Activated T-helper 1 cell treated with anti-CD3 and anti-CD28 coated beads, Interleukin-12 subunit alpha, Interleukin-12 subunit beta, Interleukin-2, Interleukin-4 antibody, amounts not matched to agents 30 ng/mL and 10 ng/mL and 1 ng/mL, durations not matched to agents 14 hours and 24 hours and 36 hours (primary cell): Measurements from ENCODE around the gene PPP3CB. TPM values are rescaled to one million over a fixed set of nuclear protein-coding genes. Genes with fewer than 3 reads are reported as not detected.

Source experiments
- DNase-seq: peaks from one replicate; pipeline ENCODE4 v3.0.0; 2021; ENCODE audit warnings: low spot score
- H3K27ac Mint-ChIP-seq: one replicate; pipeline ENCODE4 v1.8.0; 2021; ENCODE audit warnings: mild to moderate bottlenecking, mixed read lengths
- H3K27me3 Mint-ChIP-seq: one replicate; pipeline ENCODE4 v1.8.0; 2022; ENCODE audit warnings: mild to moderate bottlenecking, moderate library complexity, mixed read lengths; ENCODE audit not compliant: insufficient read depth
- H3K36me3 Mint-ChIP-seq: one replicate; pipeline ENCODE4 v1.8.0; 2021; ENCODE audit warnings: low read depth, mixed read lengths
- H3K4me1 Mint-ChIP-seq: one replicate; pipeline ENCODE4 v1.8.0; 2021; ENCODE audit warnings: low read depth, mixed read lengths
- H3K4me3 Mint-ChIP-seq: one replicate; pipeline ENCODE4 v1.8.0; 2021; ENCODE audit warnings: mild to moderate bottlenecking, moderate library complexity, mixed read lengths
- H3K9me3 Mint-ChIP-seq: one replicate; pipeline ENCODE4 v1.8.0; 2021; ENCODE audit warnings: mixed read lengths
- intact Hi-C: fragments of 100-400 bp; cut with micrococcal nuclease; formaldehyde crosslinking; loops from one replicate; pipeline ENCODE4 v1.15.1; 2024
- total RNA-seq: library from RNA; stranded (reverse); gene quantifications from 2 replicates; pipeline ENCODE4 v1.2.3, GENCODE V29; 2022

The PPP3CB gene
- total RNA-seq, 1 donor from 2014 or later, result 43.6 TPM

GRCh38 chr10:73469579-73469978 lies 26.2 kb downstream of the PPP3CB start:
- H3K4me3 Mint-ChIP-seq, result no peak overlapping the region
- peaks cover 11% of the 10 kb centered on the region for H3K4me1 Mint-ChIP-seq
- peaks cover 23% of the 10 kb centered on the region for H3K36me3 Mint-ChIP-seq
- no peak for DNase-seq
- H3K9me3 Mint-ChIP-seq, result no peaks in the 10 kb centered on the region
- intact Hi-C loops, result no loop called here
- H3K27ac Mint-ChIP-seq, result no peak overlapping the region
- no peaks in the 10 kb centered on the region for H3K27me3 Mint-ChIP-seq

- Mint-ChIP-seq H3K4me3 (no peak overlapping the region), H3K27ac (no peak overlapping the region), H3K36me3 (peaks cover 28% of the 10 kb centered on the region), H3K4me1 (peaks cover 11% of the 10 kb centered on the region), H3K27me3 (no peaks in the 10 kb centered on the region), H3K9me3 (no peaks in the 10 kb centered on the region)
- DNase-seq, result no peak
- intact Hi-C loops, result no loop called here
Observed at GRCh38 chr10:73467206-73467605, 28.6 kb downstream of the PPP3CB start.

GRCh38 chr10:73465978-73466726 lies 29.7 kb downstream of the PPP3CB start:
- no peaks in the 10 kb centered on the region for H3K27me3 Mint-ChIP-seq
- intact Hi-C loops, result no loop called here
- H3K4me3 Mint-ChIP-seq, result no peak overlapping the region
- peaks cover 11% of the 10 kb centered on the region for H3K4me1 Mint-ChIP-seq
- H3K36me3 Mint-ChIP-seq, result peaks cover 33% of the 10 kb centered on the region
- DNase-seq, result no peak
- H3K27ac Mint-ChIP-seq, result no peak overlapping the region
- H3K9me3 Mint-ChIP-seq, result no peaks in the 10 kb centered on the region

- no peaks in the 10 kb centered on the region for H3K9me3 Mint-ChIP-seq
- peaks cover 34% of the 10 kb centered on the region for H3K36me3 Mint-ChIP-seq
- no peaks in the 10 kb centered on the region for H3K27me3 Mint-ChIP-seq
- no peak overlapping the region for H3K4me3 Mint-ChIP-seq
- peaks cover 10% of the 10 kb centered on the region for H3K4me1 Mint-ChIP-seq
- intact Hi-C loops, result no loop called here
- DNase-seq, result no peak
- H3K27ac Mint-ChIP-seq, result no peak overlapping the region
Observed at GRCh38 chr10:73460897-73461296, 34.9 kb downstream of the PPP3CB start.

DNA sequence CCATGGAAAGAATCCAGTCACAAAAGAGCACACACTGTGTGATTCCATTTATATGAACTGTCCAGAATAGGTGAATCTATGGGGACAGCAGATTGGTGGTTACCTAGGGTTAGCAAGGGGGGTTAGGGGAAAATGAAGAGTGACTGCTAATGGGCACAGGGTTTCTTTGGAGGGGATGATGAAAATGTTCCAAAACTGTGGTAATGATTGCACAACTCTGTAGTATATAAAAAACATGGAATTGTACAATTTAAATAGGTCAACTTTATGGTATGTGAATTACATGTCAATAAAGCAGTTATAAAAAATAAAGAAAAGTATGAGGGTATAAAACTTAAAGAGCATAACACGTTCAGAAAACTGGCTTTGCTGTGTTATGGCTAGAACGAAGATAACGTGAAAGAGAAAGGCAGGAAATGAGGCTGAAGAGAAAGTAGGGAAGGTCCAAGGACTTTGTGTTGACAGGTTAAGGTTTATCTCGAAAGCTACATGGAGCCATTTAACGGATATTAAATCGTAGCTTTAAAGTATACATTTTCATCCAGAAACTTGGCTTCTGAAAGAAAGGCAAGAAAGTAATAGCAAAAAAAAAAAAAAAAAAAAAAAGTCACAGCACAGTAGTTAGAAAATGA lies 36.0 kb downstream of the PPP3CB start:
- Mint-ChIP-seq H3K27ac (no peak overlapping the region), H3K27me3 (no peaks in the 10 kb centered on the region), H3K9me3 (no peaks in the 10 kb centered on the region), H3K4me1 (peaks cover 10% of the 10 kb centered on the region), H3K36me3 (peaks cover 32% of the 10 kb centered on the region), H3K4me3 (no peak overlapping the region)
- intact Hi-C loops, result no loop called here
- no peak for DNase-seq

- Mint-ChIP-seq H3K4me1 (peaks cover 10% of the 10 kb centered on the region), H3K4me3 (no peak overlapping the region), H3K36me3 (peaks cover 28% of the 10 kb centered on the region), H3K9me3 (no peaks in the 10 kb centered on the region), H3K27me3 (no peaks in the 10 kb centered on the region), H3K27ac (no peak overlapping the region)
- DNase-seq, result no peak
- intact Hi-C loops, result no loop called here
Observed at GRCh38 chr10:73456187-73456890, 39.5 kb downstream of the PPP3CB start.

DNA sequence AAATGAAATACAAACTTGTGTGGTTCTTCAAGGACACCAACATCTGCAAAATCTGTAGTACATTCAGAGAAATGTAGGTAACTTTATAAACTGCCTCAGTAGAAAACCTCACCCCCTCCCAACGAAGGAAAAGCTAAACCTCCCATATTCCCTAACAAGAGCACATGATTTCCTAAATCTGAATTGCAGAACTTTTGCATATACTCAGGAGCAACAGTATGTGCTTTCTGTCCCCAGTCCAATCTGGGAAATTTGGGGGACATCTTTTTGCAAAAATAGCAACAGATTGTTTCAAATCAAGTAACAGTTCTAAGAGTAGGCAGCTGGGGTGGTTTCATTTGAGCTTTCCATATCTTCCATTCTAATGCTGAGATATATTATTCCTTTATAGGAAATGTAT lies 46.7 kb downstream of the PPP3CB start:
- H3K36me3 Mint-ChIP-seq, result peaks cover 30% of the 10 kb centered on the region
- H3K9me3 Mint-ChIP-seq, result no peaks in the 10 kb centered on the region
- intact Hi-C loops, result no loop called here
- no peak overlapping the region for H3K4me3 Mint-ChIP-seq
- DNase-seq, result no peak
- H3K27me3 Mint-ChIP-seq, result no peaks in the 10 kb centered on the region
- H3K4me1 Mint-ChIP-seq, result no peaks in the 10 kb centered on the region
- H3K27ac Mint-ChIP-seq, result no peak overlapping the region

GRCh38 chr10:73448384-73448783 lies 47.4 kb downstream of the PPP3CB start:
- H3K36me3 Mint-ChIP-seq, result peaks cover 30% of the 10 kb centered on the region
- H3K27ac Mint-ChIP-seq, result no peak overlapping the region
- H3K27me3 Mint-ChIP-seq, result no peaks in the 10 kb centered on the region
- no peak overlapping the region for H3K4me3 Mint-ChIP-seq
- no peaks in the 10 kb centered on the region for H3K4me1 Mint-ChIP-seq
- no peak for DNase-seq
- intact Hi-C loops, result no loop called here
- H3K9me3 Mint-ChIP-seq, result no peaks in the 10 kb centered on the region

GRCh38 chr10:73446926-73447325 lies 48.9 kb downstream of the PPP3CB start:
- Mint-ChIP-seq H3K4me3 (no peak overlapping the region), H3K27me3 (no peaks in the 10 kb centered on the region), H3K9me3 (no peaks in the 10 kb centered on the region), H3K27ac (no peak overlapping the region), H3K4me1 (no peaks in the 10 kb centered on the region), H3K36me3 (peaks cover 31% of the 10 kb centered on the region)
- intact Hi-C loops, result no loop called here
- DNase-seq, result no peak

GRCh38 chr10:73444457-73444856 lies 51.4 kb downstream of the PPP3CB start:
- DNase-seq, result no peak
- Mint-ChIP-seq H3K4me1 (peaks cover 7% of the 10 kb centered on the region), H3K9me3 (no peaks in the 10 kb centered on the region), H3K4me3 (no peak overlapping the region), H3K27ac (no peak overlapping the region), H3K36me3 (peaks cover 32% of the 10 kb centered on the region), H3K27me3 (no peaks in the 10 kb centered on the region)
- intact Hi-C loops, result no loop called here

DNA sequence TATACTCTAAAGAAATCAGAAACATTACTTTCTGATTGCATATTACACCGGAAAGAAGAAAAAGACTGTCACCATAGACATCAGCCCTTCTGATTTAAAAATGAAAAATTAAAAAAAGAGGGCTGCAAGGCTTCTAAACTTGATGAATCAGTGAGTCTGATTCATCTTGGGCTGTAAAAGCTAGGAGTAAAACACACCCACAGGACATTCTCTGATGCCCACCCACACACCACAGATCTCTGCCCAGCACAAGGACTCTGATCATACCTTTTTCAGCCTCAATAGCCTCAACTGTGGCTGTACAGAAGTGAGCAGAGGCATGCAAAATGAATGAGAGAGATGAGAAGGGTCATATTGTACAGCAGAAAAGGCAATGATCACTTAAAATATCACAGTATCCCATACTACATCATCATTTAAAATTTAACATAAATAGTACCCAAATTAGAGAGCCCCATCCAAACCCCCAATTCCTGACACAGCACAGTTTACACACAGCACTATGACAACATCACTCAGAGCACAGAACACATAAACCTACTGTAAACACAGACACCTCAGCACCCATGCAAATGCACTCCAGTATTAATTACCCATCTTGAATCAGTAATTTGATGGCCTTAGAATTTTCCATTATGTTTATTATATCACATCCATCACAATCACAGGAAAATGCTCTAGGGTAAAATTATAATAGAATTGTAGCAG lies 56.1 kb downstream of the PPP3CB start:
- no peak overlapping the region for H3K27ac Mint-ChIP-seq
- peaks cover 26% of the 10 kb centered on the region for H3K36me3 Mint-ChIP-seq
- DNase-seq, result no peak
- no peak overlapping the region for H3K4me3 Mint-ChIP-seq
- intact Hi-C loops, result loop anchor here (5.0 kb wide), 1 partner anchor 38 kb away; no protein-coding TSS in a partner anchor
- no peaks in the 10 kb centered on the region for H3K27me3 Mint-ChIP-seq
- no peaks in the 10 kb centered on the region for H3K9me3 Mint-ChIP-seq
- peaks cover 17% of the 10 kb centered on the region for H3K4me1 Mint-ChIP-seq

DNA sequence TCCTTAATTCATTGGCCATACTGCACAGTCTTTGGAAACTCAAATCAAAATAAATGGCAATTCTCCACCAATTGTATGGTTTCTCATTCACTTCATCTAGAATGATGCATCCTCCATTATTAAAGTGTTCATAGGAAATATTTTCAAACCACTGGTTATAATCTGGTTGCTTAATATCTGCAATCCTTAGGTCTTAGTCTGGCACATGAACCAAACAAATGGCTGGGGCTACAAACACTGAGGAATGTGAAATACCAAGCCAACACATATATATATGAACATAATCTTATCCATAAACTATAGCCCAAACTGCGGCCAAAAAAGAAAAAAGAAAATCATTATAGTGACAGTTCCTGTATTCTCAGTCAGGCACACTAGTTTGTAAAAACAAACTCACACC lies 56.8 kb downstream of the PPP3CB start:
- no peak for DNase-seq
- peaks cover 18% of the 10 kb centered on the region for H3K4me1 Mint-ChIP-seq
- no peaks in the 10 kb centered on the region for H3K27me3 Mint-ChIP-seq
- no peak overlapping the region for H3K4me3 Mint-ChIP-seq
- H3K27ac Mint-ChIP-seq, result no peak overlapping the region
- peaks cover 22% of the 10 kb centered on the region for H3K36me3 Mint-ChIP-seq
- H3K9me3 Mint-ChIP-seq, result no peaks in the 10 kb centered on the region
- intact Hi-C loops, result loop anchor here (5.0 kb wide), 1 partner anchor 38 kb away; no protein-coding TSS in a partner anchor

DNA sequence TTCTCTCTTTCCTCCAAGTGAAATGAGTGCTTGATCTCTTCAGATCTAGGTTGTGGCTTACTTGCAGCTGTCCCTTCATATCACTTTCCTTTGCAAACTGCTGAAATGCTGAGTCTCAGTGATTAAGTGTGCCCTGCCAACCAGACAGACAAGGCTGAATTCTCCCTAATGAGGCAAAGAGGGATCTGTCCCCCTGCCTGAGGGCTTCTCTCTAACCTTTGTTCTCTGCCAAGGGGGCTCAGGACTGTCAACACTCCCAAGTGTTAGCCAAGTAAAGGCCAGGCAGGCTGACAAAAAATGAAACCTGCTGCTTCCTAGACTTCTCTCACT lies 62.3 kb downstream of the PPP3CB start, which contains the start of gene MSS51:
MSS51 (minus strand) TSS at position 24 of the 330 bp plus-strand sequence. CDS start 5,277 bp downstream, outside the sequence.
- H3K9me3 Mint-ChIP-seq, result no peaks in the 10 kb centered on the region
- peaks cover 25% of the 10 kb centered on the region for H3K36me3 Mint-ChIP-seq
- H3K4me1 Mint-ChIP-seq, result peaks cover 13% of the 10 kb centered on the region
- DNase-seq, result no peak
- H3K27me3 Mint-ChIP-seq, result no peaks in the 10 kb centered on the region
- intact Hi-C loops, result no loop called here
- no peak within 1 kb of the TSS for H3K4me3 Mint-ChIP-seq
- no peak within 1 kb of the TSS for H3K27ac Mint-ChIP-seq
